MG63 (cell line): ENCODE results near the gene ANKRD37. TPM values are rescaled to one million over a fixed set of nuclear protein-coding genes. Genes with fewer than 3 reads are reported as not detected.

Experiments used
- DNase-seq: peaks from one replicate; pipeline ENCODE4 v3.0.0-alpha.2; 2020
- H3K27me3 ChIP-seq: fragments of 250-450 bp; sonication (Bioruptor Pico); 2 replicates; pipeline ENCODE4 v1.5.1; 2020; ENCODE audit warnings: mild to moderate bottlenecking, moderate library complexity
- H3K36me3 ChIP-seq: fragments of 250-450 bp; sonication (Bioruptor Pico); 2 replicates; pipeline ENCODE4 v1.5.1; 2020; ENCODE audit warnings: mild to moderate bottlenecking, moderate library complexity
- H3K4me3 ChIP-seq: fragments of 250-450 bp; sonication (Bioruptor Pico); 2 replicates; pipeline ENCODE4 v1.5.1; 2020; ENCODE audit warnings: mild to moderate bottlenecking, moderate library complexity
- H3K9me3 ChIP-seq: fragments of 250-450 bp; sonication (Bioruptor Pico); 2 replicates; pipeline ENCODE4 v1.5.1; 2020; ENCODE audit warnings: mild to moderate bottlenecking, moderate library complexity
- total RNA-seq: library from RNA; depleted of rRNA; stranded (reverse); fragments of >200 nt; shearing (Covaris generic); gene quantifications from 2 replicates; pipeline ENCODE4 v1.2.3, GENCODE V29; 2014; ENCODE audit warnings: low replicate concordance; rRNA removed

Gene ANKRD37
- total RNA-seq, 1 experiment from 2014 or later: 1.7 TPM

DNA sequence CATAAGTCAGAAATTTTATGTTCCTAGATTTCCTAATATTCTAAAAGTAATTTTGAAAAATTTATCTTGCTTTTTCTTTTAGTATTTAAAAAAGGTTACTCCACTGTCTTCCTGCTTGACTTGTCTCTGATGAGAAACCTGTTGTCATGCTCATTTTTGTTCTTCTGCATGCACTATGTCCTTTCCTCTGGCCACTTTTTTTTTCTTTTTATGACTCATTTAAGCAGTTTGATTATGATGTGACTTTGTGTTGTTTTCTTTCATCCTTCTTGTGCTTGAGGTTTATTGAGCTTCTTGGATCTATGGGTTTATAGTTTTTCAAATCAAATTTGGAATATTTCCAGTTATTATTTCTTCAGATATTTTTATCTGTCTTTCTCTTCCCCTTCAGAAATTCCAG lies 41.2 kb downstream of the ANKRD37 start:
- no peaks in the 10 kb centered on the region for H3K9me3 ChIP-seq
- no peak for DNase-seq
- H3K36me3 ChIP-seq: no peaks in the 10 kb centered on the region
- H3K4me3 ChIP-seq: no peak overlapping the region
- H3K27me3 ChIP-seq: peaks cover 6% of the 10 kb centered on the region; the same call in 1 of the 2 replicates

GRCh38 chr4:185441479-185441878 lies 44.8 kb downstream of the ANKRD37 start:
- no peaks in the 10 kb centered on the region for H3K9me3 ChIP-seq
- no peaks in the 10 kb centered on the region for H3K36me3 ChIP-seq
- H3K4me3 ChIP-seq: no peak overlapping the region
- H3K27me3 ChIP-seq: peaks cover 6% of the 10 kb centered on the region; the same call in 1 of the 2 replicates
- DNase-seq: no peak

DNA sequence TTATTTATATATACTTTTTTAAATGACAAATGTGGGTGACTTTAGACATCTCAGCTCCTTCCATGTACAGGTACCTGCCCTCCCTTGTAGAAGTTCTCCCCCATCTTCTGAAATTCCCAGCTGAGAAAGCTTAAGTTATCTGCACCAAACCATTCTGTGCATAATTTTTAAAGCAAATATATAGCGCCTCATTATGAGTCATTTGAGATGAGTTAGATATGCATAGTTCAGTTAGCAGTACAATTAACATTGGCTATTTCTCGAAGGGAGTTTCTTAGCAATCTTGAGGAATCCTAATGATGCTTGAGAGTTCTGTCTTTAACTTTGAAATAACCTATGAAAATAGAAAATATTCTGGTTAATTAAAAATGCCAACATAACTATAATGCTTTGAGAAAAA lies 48.6 kb downstream of the ANKRD37 start:
- Histone ChIP-seq H3K36me3 (no peaks in the 10 kb centered on the region), H3K27me3 (no peaks in the 10 kb centered on the region), H3K9me3 (no peaks in the 10 kb centered on the region), H3K4me3 (no peak overlapping the region)
- no peak for DNase-seq

Other genes starting within 250 kb of the ANKRD37 start
- gene CFAP97, start 192.8 kb upstream of the ANKRD37 start, total RNA-seq: 15.0 and 24.3 TPM in 2 replicates
- gene SNX25, start 187.2 kb upstream of the ANKRD37 start, total RNA-seq: 8.2 and 9.0 TPM in 2 replicates
- 0.43 TPM in 1 of 2 replicates, not detected in the other for gene LRP2BP, start 917 bp upstream of the ANKRD37 start, total RNA-seq
- gene UFSP2, start 29.1 kb downstream of the ANKRD37 start, total RNA-seq: 12.2 and 19.9 TPM in 2 replicates
- gene CCDC110, start 74.9 kb downstream of the ANKRD37 start, total RNA-seq: not detected in 2 replicates
- 0.26 TPM in 1 of 2 replicates, not detected in the other for gene PDLIM3, start 138.7 kb downstream of the ANKRD37 start, total RNA-seq